Kidney tubule cell (primary cell): ENCODE results near the gene AGO4.

Experiments
- DNase-seq: peaks from one replicate; pipeline ENCODE4 v3.0.0-alpha.2; 2018; ENCODE audit warnings: low spot score

AGO4 gene

DNA sequence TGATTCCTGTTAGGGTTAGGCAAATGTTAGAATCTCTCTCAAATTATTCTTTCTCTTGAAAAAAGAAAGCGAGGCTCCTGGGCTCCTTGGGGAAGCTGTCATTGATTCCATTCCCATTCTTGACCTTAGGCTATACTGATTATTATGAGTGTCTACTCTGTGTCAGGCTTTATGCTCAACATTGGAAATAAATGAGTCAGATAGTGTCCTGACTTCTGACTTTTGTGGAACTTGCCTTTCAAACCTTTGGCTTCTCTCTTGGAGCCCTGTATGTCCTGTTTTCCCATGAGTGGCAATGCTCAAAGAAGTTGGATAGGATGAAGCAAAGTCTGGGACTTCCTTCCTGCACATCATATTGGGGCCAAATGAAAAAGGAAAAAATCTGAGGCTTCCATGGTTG is 86.8 kb downstream of the AGO4 start:
- no peak for DNase-seq

- DNase-seq, result no peak
Measured at GRCh38 chr1:35899941-35900340, 92.1 kb downstream of the AGO4 start.

GRCh38 chr1:35901235-35901634 is 93.4 kb downstream of the AGO4 start:
- DNase-seq, result no peak

DNA sequence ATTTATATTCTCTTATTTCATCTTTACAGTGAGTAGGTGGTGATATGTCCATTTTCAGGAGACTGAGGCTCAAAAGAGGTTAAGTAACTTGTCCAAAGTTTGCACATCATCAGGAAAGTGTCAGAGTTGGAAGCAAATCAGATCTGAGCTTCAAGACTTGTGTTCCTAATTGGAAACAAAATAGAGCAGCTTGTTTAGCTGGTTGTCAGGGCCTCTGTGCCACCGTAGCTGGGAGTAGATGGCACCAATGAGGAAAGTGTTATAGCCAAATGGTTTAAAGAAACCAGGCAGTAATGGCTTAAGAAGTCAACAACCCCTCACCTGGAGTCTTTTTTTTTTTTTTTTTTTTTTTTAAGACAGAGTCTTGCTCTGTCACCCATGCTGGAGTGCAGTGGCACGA is 94.9 kb downstream of the AGO4 start:
- no peak for DNase-seq
